Stomach smooth muscle (tissue), 2 donors: ENCODE measurements around the gene HPN.

Experiments
- H3K27ac ChIP-seq: one replicate; pipeline ENCODE4 v1.7.0; 2013; ENCODE audit warnings: mild to moderate bottlenecking, low read length, inconsistent platforms
- H3K27me3 ChIP-seq, 2 donors: one replicate each; pipeline ENCODE4 v1.7.0; 2013; ENCODE audit warnings: low read length in 2 of 2; ENCODE audit not compliant: insufficient read depth in 2 of 2, control insufficient read depth in 1 of 2
- H3K36me3 ChIP-seq, 2 donors: one replicate each; pipeline ENCODE4 v1.7.0; 2013; ENCODE audit warnings: low read length in 2 of 2; ENCODE audit not compliant: control insufficient read depth in 2 of 2, insufficient read depth in 2 of 2
- H3K4me1 ChIP-seq: one replicate; pipeline ENCODE4 v1.7.0; 2013; ENCODE audit warnings: low read length; ENCODE audit not compliant: control insufficient read depth, insufficient read depth
- H3K4me3 ChIP-seq, 2 donors: one replicate each; pipeline ENCODE4 v1.7.0; 2013; ENCODE audit warnings: low read length in 2 of 2
- H3K9ac ChIP-seq, 2 donors: one replicate each; pipeline ENCODE4 v1.7.0; 2013; ENCODE audit warnings: low read length in 2 of 2, mild to moderate bottlenecking in 1 of 2
- H3K9me3 ChIP-seq, 2 donors: one replicate each; pipeline ENCODE4 v1.7.0; 2013; ENCODE audit warnings: low read length in 2 of 2; ENCODE audit not compliant: control insufficient read depth in 2 of 2
- donor health status: healthy.
- donor health status: Pancreatic carcinoma.

The HPN gene

DNA sequence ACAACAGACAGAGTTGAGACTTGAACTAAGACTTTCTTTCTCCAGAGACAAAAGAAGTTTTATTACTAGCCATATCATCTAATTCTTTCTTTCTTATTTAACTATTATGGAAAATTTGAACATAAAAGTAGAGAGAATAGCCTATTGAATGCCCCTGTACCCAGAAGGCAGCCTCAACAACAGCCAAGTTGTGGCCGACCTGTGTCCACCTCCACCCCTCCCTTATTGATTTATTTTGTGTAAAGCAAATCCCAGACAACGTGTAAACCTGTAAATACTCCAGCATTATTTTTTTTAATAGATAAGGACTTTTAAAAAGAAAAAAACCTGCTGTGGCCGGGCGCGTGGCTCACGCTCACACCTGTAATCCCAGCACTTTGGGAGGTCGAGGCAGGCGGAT lies 48.0 kb downstream of the HPN start:
- Histone ChIP-seq H3K4me1 (peaks cover 4% of the 10 kb centered on the region), H3K4me3 (no peak overlapping the region), H3K27me3 (peaks cover 10 to 15% of the 10 kb centered on the region in 2 donors), H3K27ac (no peak overlapping the region), H3K9ac (no peak overlapping the region), H3K9me3 (no peaks in the 10 kb centered on the region), H3K36me3 (no peaks in the 10 kb centered on the region)

DNA sequence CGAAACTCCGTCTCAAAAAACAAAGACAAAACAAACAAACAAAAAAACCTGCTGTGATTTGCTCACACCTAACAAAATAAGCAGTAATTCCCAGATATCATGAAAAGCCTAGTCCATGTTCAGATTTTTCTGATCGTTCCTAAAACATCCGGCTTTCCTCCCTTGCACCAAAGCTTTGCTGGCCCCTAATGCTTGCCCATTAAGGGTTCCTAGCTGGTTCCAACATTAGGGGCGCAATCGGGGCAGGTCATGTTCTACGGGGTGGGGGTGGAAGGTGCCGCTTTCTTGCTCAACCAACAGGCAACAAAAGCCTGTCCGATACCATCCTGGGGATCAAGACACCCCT lies 48.6 kb downstream of the HPN start:
- Histone ChIP-seq H3K27ac (no peak overlapping the region), H3K27me3 (peaks cover 10 to 15% of the 10 kb centered on the region in 2 donors), H3K9ac (no peak overlapping the region), H3K4me1 (peaks cover 4% of the 10 kb centered on the region), H3K4me3 (no peak overlapping the region), H3K36me3 (no peaks in the 10 kb centered on the region), H3K9me3 (no peaks in the 10 kb centered on the region)

GRCh38 chr19:35090506-35091214 lies 49.1 kb downstream of the HPN start:
- H3K36me3 ChIP-seq = no peaks in the 10 kb centered on the region

GRCh38 chr19:35093430-35093829 lies 51.9 kb downstream of the HPN start:
- Histone ChIP-seq H3K4me3 (no peak overlapping the region), H3K9me3 (no peaks in the 10 kb centered on the region), H3K36me3 (no peaks in the 10 kb centered on the region), H3K9ac (no peak overlapping the region), H3K27ac (no peak overlapping the region), H3K27me3 (peaks cover 10 to 12% of the 10 kb centered on the region in 2 donors), H3K4me1 (peaks cover 4% of the 10 kb centered on the region)

More at GRCh38 chr19:35090506-35091214, 49.1 kb downstream of the HPN start:
- H3K9ac ChIP-seq = no peak overlapping the region
- peak overlapping the region in 1 of 2 donors; percentile 8 for H3K4me3 ChIP-seq
- peaks cover 10 to 15% of the 10 kb centered on the region in 2 donors for H3K27me3 ChIP-seq
- no peak overlapping the region for H3K27ac ChIP-seq
- peaks cover 4% of the 10 kb centered on the region for H3K4me1 ChIP-seq
- H3K9me3 ChIP-seq = no peaks in the 10 kb centered on the region

GRCh38 chr19:35093941-35094647 lies 52.6 kb downstream of the HPN start:
- Histone ChIP-seq H3K4me1 (peaks cover 4% of the 10 kb centered on the region), H3K4me3 (no peak overlapping the region)

DNA sequence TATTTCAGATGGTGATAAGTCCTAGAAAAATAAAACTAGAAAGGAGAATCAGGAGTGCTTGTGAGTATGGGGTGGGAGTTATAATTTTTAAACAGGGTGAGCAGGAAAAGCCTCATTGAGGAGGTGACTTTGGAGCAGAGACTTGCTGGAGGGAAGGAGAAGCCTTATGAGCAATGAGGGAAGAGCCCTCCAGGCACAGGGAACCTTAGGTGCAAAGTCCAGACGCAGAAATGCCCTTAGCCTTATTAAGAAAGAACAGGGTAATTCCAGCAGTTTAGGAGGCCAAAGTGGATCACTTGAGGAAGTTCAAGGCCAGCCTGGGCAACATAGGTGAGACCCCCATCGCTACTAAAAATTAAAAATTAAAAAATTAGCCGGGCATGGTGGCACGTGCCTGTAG lies 53.1 kb downstream of the HPN start:
- Histone ChIP-seq H3K27ac (no peak overlapping the region), H3K36me3 (no peaks in the 10 kb centered on the region), H3K4me1 (peaks cover 4% of the 10 kb centered on the region), H3K4me3 (no peak overlapping the region), H3K27me3 (peaks cover 7 to 10% of the 10 kb centered on the region in 2 donors), H3K9me3 (no peaks in the 10 kb centered on the region), H3K9ac (no peak overlapping the region)

More at GRCh38 chr19:35093941-35094647, 52.6 kb downstream of the HPN start:
- Histone ChIP-seq H3K9me3 (no peaks in the 10 kb centered on the region), H3K27me3 (peaks cover 9 to 10% of the 10 kb centered on the region in 2 donors), H3K27ac (no peak overlapping the region), H3K36me3 (no peaks in the 10 kb centered on the region), H3K9ac (no peak overlapping the region)

- Histone ChIP-seq H3K36me3 (no peaks in the 10 kb centered on the region), H3K9me3 (no peaks in the 10 kb centered on the region), H3K27me3 (peaks cover 6 to 7% of the 10 kb centered on the region in 2 donors), H3K4me1 (peaks cover 1% of the 10 kb centered on the region), H3K4me3 (no peak overlapping the region), H3K27ac (no peak overlapping the region), H3K9ac (no peak overlapping the region)
Observed at GRCh38 chr19:35095667-35096368, 54.3 kb downstream of the HPN start.

DNA sequence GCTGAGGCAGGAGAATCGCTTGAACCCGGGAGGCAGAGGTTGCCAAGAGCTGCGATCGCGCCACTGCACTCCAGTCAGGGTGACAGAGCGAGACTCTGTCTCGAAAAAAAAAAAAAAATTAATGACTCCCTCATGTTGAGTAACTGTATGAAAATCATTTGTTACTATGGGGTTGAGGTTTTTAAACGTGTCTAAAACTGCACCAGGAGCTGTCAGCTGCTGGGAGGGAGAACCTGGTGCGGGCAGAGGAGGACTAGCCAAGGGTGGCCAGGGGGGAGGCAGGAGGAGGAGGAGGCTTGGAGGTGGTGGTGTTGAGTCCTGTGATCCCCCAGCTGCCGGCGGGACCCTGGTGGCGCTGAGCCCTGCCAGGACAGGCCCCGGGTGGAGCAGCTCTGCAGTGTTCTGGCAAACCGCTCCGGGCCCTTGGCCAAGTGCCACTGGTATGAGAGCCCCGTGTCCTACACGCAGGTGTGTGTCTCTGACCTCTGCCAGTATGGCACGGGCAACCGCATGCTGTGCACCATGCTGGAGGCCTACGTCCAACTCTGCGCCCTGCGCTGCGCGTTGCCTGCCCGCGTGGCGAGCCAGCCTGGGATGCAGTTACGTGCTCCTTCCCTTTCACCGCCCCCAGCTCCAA lies 57.0 kb downstream of the HPN start:
- no peak overlapping the region for H3K9ac ChIP-seq
- no peaks in the 10 kb centered on the region for H3K9me3 ChIP-seq
- no peaks in the 10 kb centered on the region for H3K4me1 ChIP-seq
- H3K4me3 ChIP-seq = no peak overlapping the region
- no peaks in the 10 kb centered on the region for H3K36me3 ChIP-seq
- no peak overlapping the region for H3K27ac ChIP-seq
- H3K27me3 ChIP-seq = peaks cover 0 to 2% of the 10 kb centered on the region in 2 donors

- no peaks in the 10 kb centered on the region for H3K36me3 ChIP-seq
- no peak overlapping the region for H3K9ac ChIP-seq
- no peaks in the 10 kb centered on the region for H3K27me3 ChIP-seq
- H3K4me3 ChIP-seq = no peak overlapping the region
- H3K4me1 ChIP-seq = no peaks in the 10 kb centered on the region
- H3K9me3 ChIP-seq = no peaks in the 10 kb centered on the region
- no peak overlapping the region for H3K27ac ChIP-seq
Observed at GRCh38 chr19:35099155-35099896, 57.8 kb downstream of the HPN start.

- Histone ChIP-seq H3K4me1 (no peaks in the 10 kb centered on the region), H3K27ac (no peak overlapping the region), H3K9me3 (no peaks in the 10 kb centered on the region), H3K4me3 (no peak overlapping the region), H3K9ac (no peak overlapping the region), H3K27me3 (no peaks in the 10 kb centered on the region), H3K36me3 (no peaks in the 10 kb centered on the region)
Observed at GRCh38 chr19:35099897-35100275, 58.4 kb downstream of the HPN start.
